ENCODE measurements around the gene PIK3R2. TPM values are rescaled to one million over a fixed set of nuclear protein-coding genes. Genes with fewer than 3 reads are reported as not detected.

PIK3R2 gene
- total RNA-seq, 4 donors from 2014 or later: 30.5 to 135 (median 31.2) TPM

DNA sequence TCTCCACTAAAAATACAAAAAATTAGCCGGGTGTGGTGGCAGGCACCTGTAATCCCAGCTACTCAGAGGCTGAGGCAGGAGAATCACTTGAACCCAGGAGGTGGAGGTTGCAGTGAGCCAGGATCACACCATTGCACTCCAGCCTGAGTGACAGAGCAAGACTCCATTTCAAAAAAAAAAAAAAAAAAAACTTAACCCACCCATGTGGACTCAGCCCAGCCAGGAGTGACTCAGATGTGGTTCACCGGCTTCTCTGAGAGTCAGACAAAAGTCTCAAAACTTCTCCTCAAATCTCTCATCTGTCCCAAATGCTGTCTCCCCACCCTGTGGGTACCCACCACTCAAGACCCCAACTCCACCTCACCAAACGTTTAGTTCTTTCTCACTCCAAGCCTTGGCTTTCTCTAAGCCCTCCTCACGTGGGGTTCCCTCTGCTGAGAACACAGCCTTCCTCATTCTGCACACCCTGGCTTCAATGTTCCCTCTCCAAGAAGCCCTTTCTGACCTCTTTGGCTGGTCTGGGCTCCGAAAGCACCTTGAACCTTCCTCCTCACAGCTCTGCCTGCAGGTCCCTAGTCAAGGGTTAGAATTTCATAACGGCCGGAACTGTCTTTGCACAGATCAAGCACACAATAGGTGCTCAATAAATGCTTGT is 61.9 kb downstream of the PIK3R2 start:
- no peak for DNase-seq
- H3K9me3 ChIP-seq: no peaks in the 10 kb centered on the region
- TF ChIP-seq, protein P1, sequence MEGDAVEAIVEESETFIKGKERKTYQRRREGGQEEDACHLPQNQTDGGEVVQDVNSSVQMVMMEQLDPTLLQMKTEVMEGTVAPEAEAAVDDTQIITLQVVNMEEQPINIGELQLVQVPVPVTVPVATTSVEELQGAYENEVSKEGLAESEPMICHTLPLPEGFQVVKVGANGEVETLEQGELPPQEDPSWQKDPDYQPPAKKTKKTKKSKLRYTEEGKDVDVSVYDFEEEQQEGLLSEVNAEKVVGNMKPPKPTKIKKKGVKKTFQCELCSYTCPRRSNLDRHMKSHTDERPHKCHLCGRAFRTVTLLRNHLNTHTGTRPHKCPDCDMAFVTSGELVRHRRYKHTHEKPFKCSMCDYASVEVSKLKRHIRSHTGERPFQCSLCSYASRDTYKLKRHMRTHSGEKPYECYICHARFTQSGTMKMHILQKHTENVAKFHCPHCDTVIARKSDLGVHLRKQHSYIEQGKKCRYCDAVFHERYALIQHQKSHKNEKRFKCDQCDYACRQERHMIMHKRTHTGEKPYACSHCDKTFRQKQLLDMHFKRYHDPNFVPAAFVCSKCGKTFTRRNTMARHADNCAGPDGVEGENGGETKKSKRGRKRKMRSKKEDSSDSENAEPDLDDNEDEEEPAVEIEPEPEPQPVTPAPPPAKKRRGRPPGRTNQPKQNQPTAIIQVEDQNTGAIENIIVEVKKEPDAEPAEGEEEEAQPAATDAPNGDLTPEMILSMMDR (IDR thresholded peaks at IDR 0.05): no peak
- no peak for TF ChIP-seq POLR2AphosphoS5 (IDR thresholded peaks at IDR 0.05)
- no peak for TF ChIP-seq POLR2A (IDR thresholded peaks at IDR 0.05)
- no peak for TF ChIP-seq EP300 (IDR thresholded peaks at IDR 0.05; ENCODE audit: low read depth)
- H3K27me3 ChIP-seq: no peaks in the 10 kb centered on the region
- no peaks in the 10 kb centered on the region for H3K4me1 ChIP-seq
- intact Hi-C loops (cut with DNase I; ENCODE audit: low total_unique reads): no loop called here
- in situ Hi-C loops (cut with MboI; ENCODE audit: low pct_ligation_motif_present in 1 of 4, low pct_unique_long_range_greater_than_20kb in 1 of 4, low sequenced_read_pairs in 3 of 4): loop anchor here in 1 of 4 donors (25.0 kb wide), 1 partner anchor 122 kb away; the partner anchor contains the start of gene PGPEP1
- no peaks in the 10 kb centered on the region for H3K36me3 ChIP-seq
- 61% methylated on average over 3 to 7 of the region's 7 CpGs for WGBS, 2 donors (ENCODE audit: low coverage in 1 of 2)
- no peak overlapping the region for H3K4me3 ChIP-seq
- H3K27ac ChIP-seq: no peak overlapping the region

DNA sequence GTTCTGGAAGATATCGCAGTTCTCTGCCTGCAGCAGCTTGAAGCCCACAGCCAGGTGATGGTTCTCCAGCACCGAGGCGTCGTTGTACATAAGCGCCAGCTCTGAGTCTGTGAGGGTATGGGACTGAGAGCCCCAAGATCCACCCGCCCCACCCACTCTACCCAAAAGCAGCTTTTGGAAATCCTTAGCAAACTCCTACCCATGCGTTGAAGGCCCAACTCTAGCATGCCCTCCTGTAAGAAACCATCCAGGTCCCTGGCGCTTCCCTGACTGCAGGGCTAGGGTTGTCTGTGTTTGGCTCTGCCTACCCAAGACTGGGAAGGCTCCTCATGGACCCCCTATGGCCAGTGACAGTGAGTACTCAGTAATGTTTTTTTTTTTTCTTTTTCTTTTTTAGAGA is 63.8 kb downstream of the PIK3R2 start:
- in situ Hi-C loops (cut with MboI; ENCODE audit: low pct_ligation_motif_present in 1 of 4, low pct_unique_long_range_greater_than_20kb in 1 of 4, low sequenced_read_pairs in 3 of 4): loop anchor here in 1 of 4 donors (25.0 kb wide), 1 partner anchor 121 kb away; the partner anchor contains the start of gene PGPEP1
- no peak overlapping the region for H3K27ac ChIP-seq
- no peak for DNase-seq
- no peaks in the 10 kb centered on the region for H3K36me3 ChIP-seq
- H3K27me3 ChIP-seq: peaks cover 15% of the 10 kb centered on the region
- peaks cover 0 to 3% (median 0%) of the 10 kb centered on the region in 4 donors for H3K4me1 ChIP-seq
- intact Hi-C loops (cut with DNase I; ENCODE audit: low total_unique reads): no loop called here
- H3K9me3 ChIP-seq: no peaks in the 10 kb centered on the region
- H3K4me3 ChIP-seq: no peak overlapping the region
- TF ChIP-seq, protein P1 (IDR thresholded peaks at IDR 0.05): no peak
- TF ChIP-seq POLR2AphosphoS5 (IDR thresholded peaks at IDR 0.05) (no peak), POLR2A (IDR thresholded peaks at IDR 0.05) (no peak), EP300 (IDR thresholded peaks at IDR 0.05; ENCODE audit: low read depth) (no peak)
- WGBS, 2 donors (ENCODE audit: low coverage in 1 of 2): 91% methylated on average over 8 of the region's 8 CpGs; no CpG with 5 or more reads in 1 of the 2 donors

DNA sequence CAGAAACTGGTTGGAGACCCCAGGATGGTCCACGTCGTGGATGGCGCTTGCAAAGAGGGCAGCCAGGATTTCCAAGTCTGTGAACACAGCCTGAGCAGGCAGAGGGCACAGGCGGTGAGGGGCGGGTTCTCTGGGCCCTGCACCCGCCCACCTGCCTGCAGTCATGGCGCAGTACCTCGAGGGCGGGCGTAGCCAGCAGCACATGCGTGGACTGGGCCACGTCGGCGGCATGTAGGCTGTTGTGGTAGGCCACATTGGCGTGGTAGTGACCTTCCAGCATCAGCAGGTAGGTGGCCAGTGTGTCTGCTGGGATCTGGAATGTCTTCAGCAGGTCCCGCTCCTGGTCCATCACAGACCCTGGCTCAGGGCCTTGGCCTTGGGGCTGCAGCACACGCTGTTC is 65.2 kb downstream of the PIK3R2 start:
- no peaks in the 10 kb centered on the region for H3K36me3 ChIP-seq
- no peak overlapping the region for H3K4me3 ChIP-seq
- no peaks in the 10 kb centered on the region for H3K9me3 ChIP-seq
- H3K4me1 ChIP-seq: peaks cover 0 to 3% (median 0%) of the 10 kb centered on the region in 4 donors
- intact Hi-C loops (cut with DNase I; ENCODE audit: low total_unique reads): no loop called here
- no peak for DNase-seq
- in situ Hi-C loops (cut with MboI; ENCODE audit: low pct_ligation_motif_present in 1 of 4, low pct_unique_long_range_greater_than_20kb in 1 of 4, low sequenced_read_pairs in 3 of 4): loop anchor here in 1 of 4 donors (25.0 kb wide), 1 partner anchor 119 kb away; the partner anchor contains the start of gene PGPEP1
- 92% methylated on average over 12 of the region's 17 CpGs; no CpG with 5 or more reads in 1 of the 2 donors for WGBS, 2 donors (ENCODE audit: low coverage in 1 of 2)
- H3K27me3 ChIP-seq: peaks cover 21% of the 10 kb centered on the region
- TF ChIP-seq POLR2AphosphoS5 (IDR thresholded peaks at IDR 0.05) (no peak), POLR2A (IDR thresholded peaks at IDR 0.05) (no peak), EP300 (IDR thresholded peaks at IDR 0.05; ENCODE audit: low read depth) (no peak)
- TF ChIP-seq, protein P1 (IDR thresholded peaks at IDR 0.05): no peak
- H3K27ac ChIP-seq: no peak overlapping the region

DNA sequence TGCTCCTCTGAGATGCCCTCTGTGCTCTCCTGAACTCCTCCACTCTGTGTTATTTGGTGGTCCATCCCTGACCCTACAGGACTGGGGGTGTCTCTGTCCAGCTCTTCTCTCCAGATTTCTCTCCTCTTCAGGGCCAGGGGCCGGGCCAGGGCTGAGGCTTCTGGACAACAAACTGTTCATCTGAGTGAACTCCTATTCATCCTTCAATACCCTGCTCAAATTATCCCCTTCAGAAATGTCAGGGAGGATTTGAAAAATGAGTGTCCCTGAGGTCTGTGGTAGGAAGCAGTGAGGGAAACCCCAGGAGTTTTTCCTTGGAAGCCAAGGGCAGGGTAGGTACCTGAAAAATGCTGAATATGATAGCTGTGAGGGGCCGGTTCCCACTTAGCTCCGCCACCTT is 65.6 kb downstream of the PIK3R2 start:
- DNase-seq: no peak
- in situ Hi-C loops (cut with MboI; ENCODE audit: low pct_ligation_motif_present in 1 of 4, low pct_unique_long_range_greater_than_20kb in 1 of 4, low sequenced_read_pairs in 3 of 4) (loop anchor here in 1 of 4 donors (25.0 kb wide), 1 partner anchor 119 kb away; the partner anchor contains the start of gene PGPEP1), intact Hi-C loops (cut with DNase I; ENCODE audit: low total_unique reads) (no loop called here)
- 80 to 84% methylated on average over 2 to 3 of the region's 3 CpGs for WGBS, 2 donors (ENCODE audit: low coverage in 1 of 2)
- Histone ChIP-seq H3K36me3 (no peaks in the 10 kb centered on the region), H3K27ac (no peak overlapping the region), H3K4me1 (peaks cover 0 to 3% (median 0%) of the 10 kb centered on the region in 4 donors), H3K9me3 (no peaks in the 10 kb centered on the region), H3K4me3 (no peak overlapping the region), H3K27me3 (peaks cover 21% of the 10 kb centered on the region)
- TF ChIP-seq POLR2A (IDR thresholded peaks at IDR 0.05): no peak
- TF ChIP-seq, protein P1 (IDR thresholded peaks at IDR 0.05): no peak
- no peak for TF ChIP-seq POLR2AphosphoS5 (IDR thresholded peaks at IDR 0.05)
- TF ChIP-seq EP300 (IDR thresholded peaks at IDR 0.05; ENCODE audit: low read depth): no peak

Small RNAs within 50 kb of the gene (small RNA-seq; reads per million reads assigned to genes)
- gene IFI30: 0 reads per million in 4 donors

Other genes with a start within 250 kb of the PIK3R2 start
- gene CCDC124, start 220.1 kb upstream of the PIK3R2 start, total RNA-seq: 10 to 100 TPM; 36.9 to 93.5 (median 41.4) TPM
- 1 to 10 TPM in 1 of 4 donors, not detected in 3; 1.6 TPM for gene KCNN1, start 186.1 kb upstream of the PIK3R2 start, total RNA-seq
- 10 to 100 TPM; 28.9 to 69.6 (median 42.7) TPM for gene ARRDC2, start 145.0 kb upstream of the PIK3R2 start, total RNA-seq
- gene IL12RB1, start 66.2 kb upstream of the PIK3R2 start, total RNA-seq: 1 to 10 TPM in 1 of 4 donors, under 1 TPM in 1, not detected in 2; 0.55 to 2.1 TPM
- 10 to 100 TPM; 27.2 to 53.5 (median 32.7) TPM for gene MAST3, start 55.4 kb upstream of the PIK3R2 start, total RNA-seq
- 10 to 100 TPM in 3 of 4 donors, 1 to 10 TPM in 1; 10.0 to 50.8 (median 32.8) TPM for gene IFI30, start 20.6 kb downstream of the PIK3R2 start, total RNA-seq
- gene MPV17L2, start 40.1 kb downstream of the PIK3R2 start, total RNA-seq: 10 to 100 TPM in 3 of 4 donors, 1 to 10 TPM in 1; 1.6 to 22.3 (median 12.6) TPM
- gene RAB3A, start 50.9 kb downstream of the PIK3R2 start, total RNA-seq: 1 to 10 TPM in 3 of 4 donors, not detected in 1; 2.2 to 8.6 (median 3.8) TPM
- gene PDE4C, start 73.3 kb downstream of the PIK3R2 start, total RNA-seq: 10 to 100 TPM in 2 of 4 donors, 1 to 10 TPM in 2; 3.0 to 18.3 (median 7.7) TPM
- 10 to 100 TPM in 3 of 4 donors, 1 to 10 TPM in 1; 4.8 to 49.7 (median 17.5) TPM for gene IQCN, start 121.3 kb downstream of the PIK3R2 start, total RNA-seq
- 1,000 to 10,000 TPM in 3 of 4 donors, 100 to 1,000 TPM in 1; 714 to 2,423 (median 1,288) TPM for gene JUND, start 128.5 kb downstream of the PIK3R2 start, total RNA-seq
- gene LSM4, start 169.9 kb downstream of the PIK3R2 start, total RNA-seq: 100 to 1,000 TPM in 3 of 4 donors, 10 to 100 TPM in 1; 94.3 to 218 (median 175) TPM
- gene PGPEP1, start 187.4 kb downstream of the PIK3R2 start, total RNA-seq: 100 to 1,000 TPM in 1 of 4 donors, 10 to 100 TPM in 3; 59.7 to 110 (median 73.0) TPM
- 10 to 100 TPM; 36.3 to 77.0 (median 58.9) TPM for gene GDF15, start 233.0 kb downstream of the PIK3R2 start, total RNA-seq
- 1 to 10 TPM in 3 of 4 donors, not detected in 1; 3.3 to 4.9 (median 4.1) TPM for gene LRRC25, start 244.5 kb downstream of the PIK3R2 start, total RNA-seq

Data from transverse colon (tissue), 4 donors.